Neural cell (in vitro differentiated cells): ENCODE data around the gene EXOC4. TPM values are rescaled to one million over a fixed set of nuclear protein-coding genes. Genes with fewer than 3 reads are reported as not detected.

ENCODE experiments used
- H2AFZ ChIP-seq: fragments of 200-600, 300-800 bp; sonication (generic), shearing (Covaris generic); 2 replicates; pipeline ENCODE4 v1.6.0; 2014; ENCODE audit warnings: low read depth, mild to moderate bottlenecking, antibody characterized with exemption, low read length, moderate library complexity
- H3F3A ChIP-seq: fragments of 200-600 bp; shearing (Covaris generic); 2 replicates; pipeline ENCODE4 v1.6.1; 2016; ENCODE audit warnings: mild to moderate bottlenecking, moderate library complexity, mixed read lengths, antibody characterized with exemption, low read length; ENCODE audit not compliant: insufficient read depth, poor library complexity, severe bottlenecking
- H3K27ac ChIP-seq: fragments of 200-600, 300-800 bp; sonication (generic), shearing (Covaris generic); 2 replicates; pipeline ENCODE4 v1.5.1; 2014; ENCODE audit warnings: mild to moderate bottlenecking, low read length, moderate library complexity
- H3K27me3 ChIP-seq: fragments of 300-800, 200-600 bp; sonication (generic), shearing (Covaris generic); 2 replicates; pipeline ENCODE4 v1.6.0; 2014; ENCODE audit warnings: mild to moderate bottlenecking, low read depth, low read length, moderate library complexity; ENCODE audit not compliant: insufficient read depth
- H3K36me3 ChIP-seq: fragments of 300-800, 200-600 bp; sonication (generic), shearing (Covaris generic); 2 replicates; pipeline ENCODE4 v1.5.1; 2014; ENCODE audit warnings: mild to moderate bottlenecking, antibody characterized with exemption, low read length, moderate library complexity; ENCODE audit not compliant: insufficient read depth
- H3K4me2 ChIP-seq: fragments of 300-800, 200-600 bp; sonication (generic), shearing (Covaris generic); 2 replicates; pipeline ENCODE4 v1.6.0; 2014; ENCODE audit warnings: mild to moderate bottlenecking, low read length
- H3K4me3 ChIP-seq: fragments of 300-800, 200-600 bp; sonication (generic), shearing (Covaris generic); 2 replicates; pipeline ENCODE4 v1.5.1; 2014; ENCODE audit warnings: mild to moderate bottlenecking, low read length, moderate library complexity
- H3K79me2 ChIP-seq: fragments of 200-600 bp; shearing (Covaris generic); replicated peaks from 2 replicates; pipeline ENCODE4 v1.6.0; 2014; ENCODE audit warnings: mild to moderate bottlenecking, low read length, moderate library complexity; ENCODE audit not compliant: insufficient read depth
- H3K9ac ChIP-seq: fragments of 300-800, 200-600 bp; sonication (generic), shearing (Covaris generic); 2 replicates; pipeline ENCODE4 v1.6.1; 2016; ENCODE audit warnings: mild to moderate bottlenecking, low read length, mixed read lengths
- H3K9me2 ChIP-seq: fragments of 200-600 bp; shearing (Covaris generic); 2 replicates; pipeline ENCODE4 v1.6.1; 2016; ENCODE audit warnings: mild to moderate bottlenecking, low read length, mixed read lengths; ENCODE audit not compliant: insufficient read depth
- H3K9me3 ChIP-seq: fragments of 200-600, 300-800 bp; sonication (generic), shearing (Covaris generic); 2 replicates; pipeline ENCODE4 v1.6.1; 2016; ENCODE audit warnings: mild to moderate bottlenecking, mixed run types, low read length, moderate library complexity, mixed read lengths
- H4K20me1 ChIP-seq: fragments of 200-600 bp; shearing (Covaris generic); 2 replicates; pipeline ENCODE4 v1.6.1; 2016; ENCODE audit warnings: mild to moderate bottlenecking, mixed run types; ENCODE audit not compliant: insufficient read depth
- EP300 ChIP-seq: fragments of 450-650 bp; conservative IDR thresholded peaks from 2 replicates; pipeline ENCODE4 v1.6.1; 2014; ENCODE audit warnings: antibody characterized with exemption, mild to moderate bottlenecking, moderate library complexity; ENCODE audit not compliant: poor library complexity, severe bottlenecking
- EZH2 ChIP-seq: fragments of 200-600, 300-800 bp; shearing (Covaris generic), sonication (generic); IDR thresholded peaks from 2 replicates; pipeline ENCODE4 v1.6.1; 2014; ENCODE audit warnings: antibody characterized with exemption, low read length, borderline replicate concordance, mild to moderate bottlenecking; ENCODE audit not compliant: insufficient read depth, poor library complexity, severe bottlenecking
- MXI1 ChIP-seq: fragments of 450-650 bp; conservative IDR thresholded peaks from 2 replicates; pipeline ENCODE4 v1.6.1; 2014; ENCODE audit warnings: antibody characterized with exemption, mild to moderate bottlenecking; ENCODE audit not compliant: poor library complexity, severe bottlenecking
- POLR2AphosphoS5 ChIP-seq: IDR thresholded peaks from 2 replicates; pipeline ENCODE4 v1.6.1; 2012
- RAD21 ChIP-seq: fragments of 450-650 bp; conservative IDR thresholded peaks from 2 replicates; pipeline ENCODE4 v1.6.1; 2014; ENCODE audit warnings: antibody characterized with exemption, mild to moderate bottlenecking, moderate library complexity
- SMC3 ChIP-seq: fragments of 450-650 bp; conservative IDR thresholded peaks from 2 replicates; pipeline ENCODE4 v1.6.1; 2014; ENCODE audit warnings: antibody characterized with exemption, mild to moderate bottlenecking, moderate library complexity; ENCODE audit not compliant: poor library complexity
- TAF1 ChIP-seq: IDR thresholded peaks from 2 replicates; pipeline ENCODE4 v1.6.1; 2012; ENCODE audit warnings: low read depth
- polyA plus RNA-seq: library from polyadenylated mRNA; depleted of rRNA; stranded (reverse); fragments of >200 nt; gene quantifications from 2 replicates; pipeline ENCODE4 v1.2.3, GENCODE V29; 2014
- TF ChIP-seq, protein P1 (sequence below): fragments of 450-650 bp; IDR thresholded peaks from 2 replicates; pipeline ENCODE4 v1.5.1; 2014; ENCODE audit warnings: antibody characterized with exemption, mild to moderate bottlenecking, moderate library complexity; ENCODE audit not compliant: poor library complexity, severe bottlenecking
- TF ChIP-seq, protein P2 (sequence below): IDR thresholded peaks from 2 replicates; pipeline ENCODE4 v1.6.1; 2012; ENCODE audit warnings: borderline replicate concordance

Gene EXOC4
- polyA plus RNA-seq, 1 donor from 2014 or later = 36.5 TPM

DNA sequence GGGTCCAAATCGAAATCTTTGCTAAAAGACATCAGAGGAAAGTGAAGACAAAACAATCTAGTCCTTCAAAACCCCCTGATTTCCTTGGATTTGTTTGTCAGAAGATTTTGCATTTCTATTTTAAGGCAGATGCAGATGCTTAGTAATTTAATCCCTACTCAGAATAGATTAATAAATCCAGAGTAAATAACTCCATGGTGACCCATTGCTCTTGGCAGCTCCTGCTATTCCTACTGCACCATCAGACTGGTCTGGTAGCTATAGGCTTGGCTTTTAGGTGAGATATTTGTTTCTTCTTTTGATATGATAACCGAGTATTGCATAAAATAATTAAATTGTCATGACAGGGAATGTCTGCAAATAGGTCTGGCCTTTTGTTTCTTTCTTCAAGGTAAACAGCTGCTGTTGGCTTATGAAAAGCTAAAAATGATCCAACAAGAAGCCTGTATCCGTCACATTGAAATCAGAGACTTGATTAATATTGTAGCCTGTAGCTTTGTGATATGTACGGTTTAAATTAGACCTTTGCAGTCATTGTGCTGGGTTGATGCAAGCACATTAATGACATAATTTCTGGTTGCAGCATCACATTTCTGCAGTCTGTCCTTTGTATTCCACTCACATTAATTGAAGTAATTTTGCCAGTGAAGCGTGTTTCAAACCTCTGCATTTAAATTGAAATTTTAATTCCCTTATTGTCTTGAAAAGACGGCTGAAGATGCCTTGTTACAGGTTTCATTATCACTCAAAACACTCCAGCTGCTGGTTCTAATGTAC, 40.7 kb downstream of the EXOC4 start:
- Histone ChIP-seq H3K9me2 (no peaks in the 10 kb centered on the region), H3K27me3 (no peaks in the 10 kb centered on the region), H3K4me3 (peak overlapping the region; percentile 8), H3K9ac (no peak overlapping the region), H3K79me2 (no peaks in the 10 kb centered on the region), H3K9me3 (peaks cover 3% of the 10 kb centered on the region), H3K36me3 (no peaks in the 10 kb centered on the region), H4K20me1 (no peaks in the 10 kb centered on the region), H3K27ac (no peak overlapping the region), H3F3A (peaks cover 7% of the 10 kb centered on the region), H3K4me2 (no peak overlapping the region), H2AFZ (no peak overlapping the region)
- TF ChIP-seq EZH2 (no peak), SMC3 (no peak), TAF1 (no peak), EP300 (no peak), POLR2AphosphoS5 (no peak)
- TF ChIP-seq, protein P1, sequence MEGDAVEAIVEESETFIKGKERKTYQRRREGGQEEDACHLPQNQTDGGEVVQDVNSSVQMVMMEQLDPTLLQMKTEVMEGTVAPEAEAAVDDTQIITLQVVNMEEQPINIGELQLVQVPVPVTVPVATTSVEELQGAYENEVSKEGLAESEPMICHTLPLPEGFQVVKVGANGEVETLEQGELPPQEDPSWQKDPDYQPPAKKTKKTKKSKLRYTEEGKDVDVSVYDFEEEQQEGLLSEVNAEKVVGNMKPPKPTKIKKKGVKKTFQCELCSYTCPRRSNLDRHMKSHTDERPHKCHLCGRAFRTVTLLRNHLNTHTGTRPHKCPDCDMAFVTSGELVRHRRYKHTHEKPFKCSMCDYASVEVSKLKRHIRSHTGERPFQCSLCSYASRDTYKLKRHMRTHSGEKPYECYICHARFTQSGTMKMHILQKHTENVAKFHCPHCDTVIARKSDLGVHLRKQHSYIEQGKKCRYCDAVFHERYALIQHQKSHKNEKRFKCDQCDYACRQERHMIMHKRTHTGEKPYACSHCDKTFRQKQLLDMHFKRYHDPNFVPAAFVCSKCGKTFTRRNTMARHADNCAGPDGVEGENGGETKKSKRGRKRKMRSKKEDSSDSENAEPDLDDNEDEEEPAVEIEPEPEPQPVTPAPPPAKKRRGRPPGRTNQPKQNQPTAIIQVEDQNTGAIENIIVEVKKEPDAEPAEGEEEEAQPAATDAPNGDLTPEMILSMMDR = no peak
- TF ChIP-seq, protein P2, sequence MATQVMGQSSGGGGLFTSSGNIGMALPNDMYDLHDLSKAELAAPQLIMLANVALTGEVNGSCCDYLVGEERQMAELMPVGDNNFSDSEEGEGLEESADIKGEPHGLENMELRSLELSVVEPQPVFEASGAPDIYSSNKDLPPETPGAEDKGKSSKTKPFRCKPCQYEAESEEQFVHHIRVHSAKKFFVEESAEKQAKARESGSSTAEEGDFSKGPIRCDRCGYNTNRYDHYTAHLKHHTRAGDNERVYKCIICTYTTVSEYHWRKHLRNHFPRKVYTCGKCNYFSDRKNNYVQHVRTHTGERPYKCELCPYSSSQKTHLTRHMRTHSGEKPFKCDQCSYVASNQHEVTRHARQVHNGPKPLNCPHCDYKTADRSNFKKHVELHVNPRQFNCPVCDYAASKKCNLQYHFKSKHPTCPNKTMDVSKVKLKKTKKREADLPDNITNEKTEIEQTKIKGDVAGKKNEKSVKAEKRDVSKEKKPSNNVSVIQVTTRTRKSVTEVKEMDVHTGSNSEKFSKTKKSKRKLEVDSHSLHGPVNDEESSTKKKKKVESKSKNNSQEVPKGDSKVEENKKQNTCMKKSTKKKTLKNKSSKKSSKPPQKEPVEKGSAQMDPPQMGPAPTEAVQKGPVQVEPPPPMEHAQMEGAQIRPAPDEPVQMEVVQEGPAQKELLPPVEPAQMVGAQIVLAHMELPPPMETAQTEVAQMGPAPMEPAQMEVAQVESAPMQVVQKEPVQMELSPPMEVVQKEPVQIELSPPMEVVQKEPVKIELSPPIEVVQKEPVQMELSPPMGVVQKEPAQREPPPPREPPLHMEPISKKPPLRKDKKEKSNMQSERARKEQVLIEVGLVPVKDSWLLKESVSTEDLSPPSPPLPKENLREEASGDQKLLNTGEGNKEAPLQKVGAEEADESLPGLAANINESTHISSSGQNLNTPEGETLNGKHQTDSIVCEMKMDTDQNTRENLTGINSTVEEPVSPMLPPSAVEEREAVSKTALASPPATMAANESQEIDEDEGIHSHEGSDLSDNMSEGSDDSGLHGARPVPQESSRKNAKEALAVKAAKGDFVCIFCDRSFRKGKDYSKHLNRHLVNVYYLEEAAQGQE = no peak

DNA sequence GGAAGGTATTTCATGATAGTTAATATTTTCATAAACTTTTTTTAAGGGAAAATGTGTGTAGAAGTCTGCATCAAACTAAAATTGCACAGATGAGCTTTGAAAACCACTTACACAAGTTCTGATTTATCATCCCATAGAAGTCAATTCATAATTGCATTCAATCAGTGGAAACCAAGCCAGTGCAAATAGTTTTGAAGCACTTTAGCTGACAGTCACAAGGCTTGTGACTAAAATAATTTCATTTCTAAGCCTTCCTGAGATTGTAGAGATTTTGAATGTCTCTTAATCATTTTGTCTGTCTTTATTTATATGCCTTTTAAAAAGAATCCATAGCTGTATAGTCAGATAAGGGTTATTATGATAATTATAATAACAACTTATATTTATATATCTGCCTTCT, 41.4 kb downstream of the EXOC4 start:
- TF ChIP-seq EZH2 = no peak
- TF ChIP-seq MXI1 = no peak
- TF ChIP-seq, protein P2 = no peak
- no peak for TF ChIP-seq EP300
- TF ChIP-seq TAF1 = no peak
- TF ChIP-seq POLR2AphosphoS5 = no peak
- no peak for TF ChIP-seq RAD21
- TF ChIP-seq, protein P1 = no peak
- no peak for TF ChIP-seq SMC3
- Histone ChIP-seq H2AFZ (no peak overlapping the region), H3F3A (peaks cover 7% of the 10 kb centered on the region), H3K9ac (no peak overlapping the region), H3K36me3 (no peaks in the 10 kb centered on the region), H4K20me1 (no peaks in the 10 kb centered on the region), H3K4me2 (no peak overlapping the region), H3K27me3 (no peaks in the 10 kb centered on the region), H3K27ac (no peak overlapping the region), H3K9me2 (no peaks in the 10 kb centered on the region), H3K4me3 (peak overlapping the region; percentile 8), H3K9me3 (peaks cover 3% of the 10 kb centered on the region), H3K79me2 (no peaks in the 10 kb centered on the region)
